Measurements from ENCODE around the gene AGBL5. TPM values are rescaled to one million over a fixed set of nuclear protein-coding genes. Genes with fewer than 3 reads are reported as not detected.
A peak's percentile ranks its signal among the peaks of the same experiment; 100 is the strongest.

Gene AGBL5
- total and polyA plus RNA-seq, 4 donors, result 8.6 to 22.3 (median 14.4) TPM

- ATAC-seq (ENCODE audit: insufficient read depth, low FRiP score) (peak; percentile 3), DNase-seq (peak in 1 of 3 donors; percentile 56)
- Histone ChIP-seq H3K9ac (ENCODE audit: insufficient read depth in 1 of 2, low read length in 2 of 2) (peak overlapping the region; percentile 55 to 79), H3K4me1 (ENCODE audit: control insufficient read depth in 5 of 5, insufficient read depth in 5 of 5, low read length in 5 of 5) (peaks cover 0 to 16% (median 2%) of the 10 kb centered on the region in 5 donors), H3K27ac (ENCODE audit: low read depth in 1 of 2, low read length in 1 of 2) (peak overlapping the region; percentile 58 to 84), H3K9me3 (ENCODE audit: control insufficient read depth in 4 of 4, insufficient read depth in 3 of 4, low read length in 3 of 4) (no peaks in the 10 kb centered on the region), H3K36me3 (ENCODE audit: control insufficient read depth in 4 of 4, insufficient read depth in 4 of 4, low read length in 4 of 4) (peaks cover 0 to 15% (median 8%) of the 10 kb centered on the region in 4 donors), H3K27me3 (ENCODE audit: control insufficient read depth in 3 of 3, insufficient read depth in 3 of 3, low read length in 2 of 3) (no peaks in the 10 kb centered on the region), H3K4me3 (peak overlapping the region; percentile 37)
- TF ChIP-seq CTCF (IDR thresholded peaks at IDR 0.05; ENCODE audit: control extremely low read depth, extremely low read depth), result no peak
- 8 to 11% methylated on average over 37 to 52 of the region's 52 CpGs for WGBS, 2 donors
Measured at GRCh38 chr2:27049422-27050280, 1.8 kb upstream of the AGBL5 start.

GRCh38 chr2:27050281-27050995 is 1.0 kb upstream of the AGBL5 start:
- H3K9ac ChIP-seq (ENCODE audit: insufficient read depth in 1 of 2, low read length in 2 of 2), result peak overlapping the region; percentile 55 to 91
- ATAC-seq (ENCODE audit: insufficient read depth, low FRiP score), result peak; percentile 64
- H3K27ac ChIP-seq (ENCODE audit: low read depth in 1 of 2, low read length in 1 of 2), result peak overlapping the region; percentile 84 to 91
- no peaks in the 10 kb centered on the region for H3K27me3 ChIP-seq (ENCODE audit: control insufficient read depth in 3 of 3, insufficient read depth in 3 of 3, low read length in 2 of 3)
- peaks cover 0 to 23% (median 15%) of the 10 kb centered on the region in 4 donors for H3K36me3 ChIP-seq (ENCODE audit: control insufficient read depth in 4 of 4, insufficient read depth in 4 of 4, low read length in 4 of 4)
- WGBS, 2 donors, result 0% methylated on average over 48 of the region's 48 CpGs
- no peaks in the 10 kb centered on the region for H3K9me3 ChIP-seq (ENCODE audit: control insufficient read depth in 4 of 4, insufficient read depth in 3 of 4, low read length in 3 of 4)
- no peak for TF ChIP-seq CTCF (IDR thresholded peaks at IDR 0.05; ENCODE audit: control extremely low read depth, extremely low read depth)
- H3K4me1 ChIP-seq (ENCODE audit: control insufficient read depth in 5 of 5, insufficient read depth in 5 of 5, low read length in 5 of 5), result peaks cover 0 to 16% (median 2%) of the 10 kb centered on the region in 5 donors
- H3K4me3 ChIP-seq, result peak overlapping the region; percentile 58
- DNase-seq, result peak; percentile 96 to 99 (median 98)

GRCh38 chr2:27051902-27052645 is 606 bp downstream of the AGBL5 start:
- 7% methylated on average over 20 to 24 of the region's 24 CpGs for WGBS, 2 donors
- Histone ChIP-seq H3K27ac (ENCODE audit: low read depth in 1 of 2, low read length in 1 of 2) (peak overlapping the region; percentile 78 to 80), H3K9me3 (ENCODE audit: control insufficient read depth in 4 of 4, insufficient read depth in 3 of 4, low read length in 3 of 4) (no peaks in the 10 kb centered on the region), H3K36me3 (ENCODE audit: control insufficient read depth in 4 of 4, insufficient read depth in 4 of 4, low read length in 4 of 4) (peaks cover 3 to 38% (median 26%) of the 10 kb centered on the region in 4 donors), H3K4me1 (ENCODE audit: control insufficient read depth in 5 of 5, insufficient read depth in 5 of 5, low read length in 5 of 5) (peaks cover 0 to 16% (median 2%) of the 10 kb centered on the region in 5 donors), H3K4me3 (peak overlapping the region; percentile 58), H3K27me3 (ENCODE audit: control insufficient read depth in 3 of 3, insufficient read depth in 3 of 3, low read length in 2 of 3) (no peaks in the 10 kb centered on the region), H3K9ac (ENCODE audit: insufficient read depth in 1 of 2, low read length in 2 of 2) (peak overlapping the region; percentile 66 to 76)
- TF ChIP-seq CTCF (IDR thresholded peaks at IDR 0.05; ENCODE audit: control extremely low read depth, extremely low read depth), result no peak
- DNase-seq (peak in 2 of 3 donors; percentile 24 to 25), ATAC-seq (ENCODE audit: insufficient read depth, low FRiP score) (no peak)
